CD4-positive, alpha-beta T cell (primary cell): Measurements from ENCODE around the gene C1QTNF6. TPM values are rescaled to one million over a fixed set of nuclear protein-coding genes. Genes with fewer than 3 reads are reported as not detected.
A peak's percentile ranks its signal among the peaks of the same experiment; 100 is the strongest.

ENCODE experiments used
- ATAC-seq: fragments of 200-7000 bp; cut with Tn5 transposase; one replicate; pipeline ENCODE4 v1.10.0; 2022; ENCODE audit warnings: mild to moderate bottlenecking; ENCODE audit not compliant: poor library complexity
- CTCF ChIA-PET: fragments of 350-600 bp; sonication (Branson Sonifier 250); formaldehyde crosslinking; loops from one replicate; lab custom pipeline; 2021; ENCODE audit warnings: antibody characterized with exemption, inconsistent platforms; lab: Charles Lee
- POLR2A ChIA-PET: fragments of 350-600 bp; sonication (Branson Sonifier 250); formaldehyde crosslinking; loops from one replicate; lab custom pipeline; 2021; ENCODE audit warnings: antibody characterized with exemption, inconsistent platforms; lab: Charles Lee
- DNase-seq, 14 experiments: peaks; one replicate each; pipeline ENCODE4 v3.0.0-alpha.2; 2013 to 2020; ENCODE audit warnings: mixed read lengths in 2 of 14
- H3K27ac ChIP-seq, 2 donors: one replicate each; pipeline versions ENCODE4 v1.5.1 to v1.7.0; 2013; ENCODE audit warnings: low read length in 2 of 2, low read depth in 1 of 2, mild to moderate bottlenecking in 1 of 2
- H3K27me3 ChIP-seq, 2 experiments: 1 replicate in 1 of 2; 2 replicates in 1 of 2; pipeline versions ENCODE4 v1.6.1 to v1.7.0; 2013; ENCODE audit warnings: low read length in 2 of 2, control low read depth in 1 of 2, mild to moderate bottlenecking in 1 of 2, moderate library complexity in 1 of 2; ENCODE audit not compliant: insufficient read depth in 2 of 2, control insufficient read depth in 1 of 2
- H3K36me3 ChIP-seq: one replicate; pipeline ENCODE4 v1.6.1; 2013; ENCODE audit warnings: low read length, control low read depth; ENCODE audit not compliant: insufficient read depth
- H3K4me1 ChIP-seq: one replicate; pipeline ENCODE4 v1.6.1; 2013; ENCODE audit warnings: low read length, control low read depth; ENCODE audit not compliant: insufficient read depth
- H3K4me3 ChIP-seq: one replicate; pipeline ENCODE4 v1.5.1; 2013; ENCODE audit warnings: mild to moderate bottlenecking, low read length, moderate library complexity
- H3K9me3 ChIP-seq, 2 experiments: 1 replicate in 1 of 2; 2 replicates in 1 of 2; pipeline versions ENCODE4 v1.6.1 to v1.7.0; 2013; ENCODE audit warnings: low read length in 2 of 2, mild to moderate bottlenecking in 2 of 2, control low read depth in 1 of 2, moderate library complexity in 1 of 2; ENCODE audit not compliant: control insufficient read depth in 1 of 2, insufficient read depth in 1 of 2
- H3K27ac Mint-ChIP-seq: one replicate; pipeline ENCODE4 v1.8.0; 2020; ENCODE audit warnings: mixed read lengths
- H3K27me3 Mint-ChIP-seq: one replicate; pipeline ENCODE4 v1.8.0; 2021; ENCODE audit warnings: mixed read lengths
- H3K36me3 Mint-ChIP-seq: one replicate; pipeline ENCODE4 v1.8.0; 2021; ENCODE audit warnings: low read depth, mixed read lengths
- H3K4me1 Mint-ChIP-seq: one replicate; pipeline ENCODE4 v1.8.0; 2021; ENCODE audit warnings: low read depth, mixed read lengths
- H3K4me3 Mint-ChIP-seq: one replicate; pipeline ENCODE4 v1.8.0; 2020; ENCODE audit warnings: mild to moderate bottlenecking, mixed read lengths
- H3K9me3 Mint-ChIP-seq: one replicate; pipeline ENCODE4 v1.8.0; 2020; ENCODE audit warnings: mixed read lengths
- CTCF ChIP-seq: fragments of 200-600 bp; IDR thresholded peaks from one replicate; pipeline ENCODE4 v1.8.0; 2022; ENCODE audit warnings: antibody characterized with exemption, mild to moderate bottlenecking
- intact Hi-C, 2 experiments: fragments of 100-400 bp; cut with DNase I in 1 of 2; cut with micrococcal nuclease in 1 of 2; formaldehyde crosslinking; loops; one replicate each; pipeline versions ENCODE4 v1.15.1 to v1.9.0; 2023 to 2025; cut with DNase I, micrococcal nuclease
- total RNA-seq, 174 experiments: library from RNA in 2 of 174; stranded (reverse) in 2 of 174; gene quantifications; one replicate each; pipeline ENCODE4 v1.2.3 and lab custom pipeline; 2021 to 2026

The C1QTNF6 gene
- total RNA-seq, 2 experiments from 2014 or later: 11.9 to 12.1 TPM

GRCh38 chr22:37232140-37232998 lies 44.3 kb upstream of the C1QTNF6 start:
- ATAC-seq (no peak), DNase-seq (peak in 1 of 14 experiments; percentile 37)
- Mint-ChIP-seq H3K27me3 (no peaks in the 10 kb centered on the region), H3K9me3 (no peaks in the 10 kb centered on the region), H3K4me3 (peak overlapping the region; percentile 35), H3K4me1 (peaks cover 97% of the 10 kb centered on the region), H3K27ac (peak overlapping the region; percentile 97), H3K36me3 (peaks cover 91% of the 10 kb centered on the region)
- H3K36me3 ChIP-seq: peaks cover 94% of the 10 kb centered on the region
- ChIA-PET CTCF (interaction anchor here (1.6 to 5.9 kb wide), 2 partner anchors 9 to 33 kb away, joined by 4 to 43 read pairs; no protein-coding TSS in a partner anchor), POLR2A (interaction anchor here (1.5 to 7.6 kb wide), 4 partner anchors 10 to 110 kb away, joined by 4 to 281 read pairs (median 88); partner anchors contain the start of gene RAC2)
- no peaks in the 10 kb centered on the region for H3K27me3 ChIP-seq
- no peak overlapping the region for H3K4me3 ChIP-seq
- H3K4me1 ChIP-seq: peaks cover 100% of the 10 kb centered on the region
- H3K27ac ChIP-seq: peak overlapping the region; percentile 73 to 90
- TF ChIP-seq CTCF: no peak
- H3K9me3 ChIP-seq: no peaks in the 10 kb centered on the region
- intact Hi-C loops: no loop called here

- H3K9me3 Mint-ChIP-seq: no peaks in the 10 kb centered on the region
- no peaks in the 10 kb centered on the region for H3K27me3 Mint-ChIP-seq
- peak overlapping the region; percentile 97 for H3K27ac Mint-ChIP-seq
- CTCF ChIA-PET: interaction anchor here (1.3 to 5.9 kb wide), 4 partner anchors 8 to 32 kb away, joined by 3 to 43 read pairs (median 16); no protein-coding TSS in a partner anchor
- Histone ChIP-seq H3K36me3 (peaks cover 91% of the 10 kb centered on the region), H3K9me3 (no peaks in the 10 kb centered on the region), H3K4me3 (no peak overlapping the region), H3K27ac (peak overlapping the region; percentile 73 to 90), H3K27me3 (no peaks in the 10 kb centered on the region), H3K4me1 (peaks cover 97% of the 10 kb centered on the region)
- peak; percentile 38 for ATAC-seq
- DNase-seq: peak in 9 of 14 experiments; percentile 52 to 73 (median 68)
- intact Hi-C loops: loop anchor here in 1 of 2 experiments (2.0 kb wide), 1 partner anchor 33 kb away; no protein-coding TSS in a partner anchor
- H3K4me3 Mint-ChIP-seq: peak overlapping the region; percentile 84
- POLR2A ChIA-PET: interaction anchor here (1.0 to 7.6 kb wide), 6 partner anchors 11 to 109 kb away, joined by 3 to 281 read pairs (median 24); partner anchors contain the start of gene RAC2
- TF ChIP-seq CTCF: no peak
- peaks cover 90% of the 10 kb centered on the region for H3K4me1 Mint-ChIP-seq
- H3K36me3 Mint-ChIP-seq: peaks cover 85% of the 10 kb centered on the region
Observed at GRCh38 chr22:37231406-37232139, 43.5 kb upstream of the C1QTNF6 start.
